Cerebellar cortex (tissue), 1 donor: ENCODE measurements around the gene KLF3.

Experiments used
- DNase-seq: peaks from one replicate; pipeline ENCODE4 v3.0.0-alpha.2; 2015; ENCODE audit warnings: low spot score

The KLF3 gene

GRCh38 chr4:38698176-38698575 lies 34.2 kb downstream of the KLF3 start:
- DNase-seq, result no peak

- no peak for DNase-seq
Observed at GRCh38 chr4:38699112-38699511, 35.1 kb downstream of the KLF3 start.

- DNase-seq, result no peak
Observed at GRCh38 chr4:38703635-38704034, 39.6 kb downstream of the KLF3 start.

DNA sequence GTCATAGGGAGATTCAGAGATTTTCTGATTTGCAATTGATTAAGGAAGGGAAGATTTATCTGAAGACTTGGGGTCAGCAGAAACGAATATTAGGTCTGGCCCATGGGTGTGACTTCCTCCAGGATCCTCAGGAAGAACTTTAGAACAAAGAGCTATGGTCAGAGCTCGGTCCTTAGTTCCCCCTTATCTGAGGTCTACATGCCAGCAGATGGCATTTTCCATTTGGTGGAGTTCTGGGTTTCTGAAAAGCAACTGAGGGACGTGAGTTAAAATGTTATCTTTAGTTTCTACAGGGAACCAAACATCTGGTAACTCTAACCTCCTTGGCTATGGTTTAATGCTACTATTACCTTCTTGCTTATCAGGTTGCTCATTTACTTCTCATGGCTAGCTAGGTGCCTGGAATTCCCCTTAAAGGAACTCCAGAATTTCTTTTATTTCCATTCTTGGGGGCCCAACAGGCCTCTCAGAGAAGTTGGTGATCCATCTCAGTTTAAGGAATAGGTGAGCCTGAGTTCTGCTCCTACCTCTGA lies 40.7 kb downstream of the KLF3 start:
- no peak for DNase-seq

GRCh38 chr4:38706301-38706700 lies 42.3 kb downstream of the KLF3 start:
- no peak for DNase-seq

GRCh38 chr4:38710053-38710452 lies 46.1 kb downstream of the KLF3 start:
- no peak for DNase-seq

- DNase-seq, result no peak
Observed at GRCh38 chr4:38711066-38711465, 47.1 kb downstream of the KLF3 start.

DNA sequence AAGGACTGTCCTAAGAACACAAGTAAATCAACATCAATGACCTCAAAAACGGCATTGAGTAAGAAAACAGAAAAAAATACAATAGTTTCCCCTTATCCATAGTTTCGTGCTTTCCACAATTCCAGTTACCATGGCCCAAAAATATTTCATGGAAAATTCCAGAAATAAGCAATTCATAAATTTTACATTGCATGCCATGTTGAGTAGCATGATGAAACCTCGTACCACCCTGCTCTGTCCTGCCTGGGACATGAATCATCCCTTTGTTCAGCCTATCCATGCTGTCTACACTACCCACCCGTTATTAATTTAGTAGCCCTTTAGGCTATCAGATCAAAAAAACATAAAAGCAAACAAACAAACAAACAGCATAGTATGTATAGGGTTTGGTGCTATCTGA lies 51.1 kb downstream of the KLF3 start:
- DNase-seq, result no peak

- DNase-seq, result no peak
Observed at GRCh38 chr4:38716256-38716655, 52.3 kb downstream of the KLF3 start.

- no peak for DNase-seq
Observed at GRCh38 chr4:38717604-38718003, 53.6 kb downstream of the KLF3 start.

DNA sequence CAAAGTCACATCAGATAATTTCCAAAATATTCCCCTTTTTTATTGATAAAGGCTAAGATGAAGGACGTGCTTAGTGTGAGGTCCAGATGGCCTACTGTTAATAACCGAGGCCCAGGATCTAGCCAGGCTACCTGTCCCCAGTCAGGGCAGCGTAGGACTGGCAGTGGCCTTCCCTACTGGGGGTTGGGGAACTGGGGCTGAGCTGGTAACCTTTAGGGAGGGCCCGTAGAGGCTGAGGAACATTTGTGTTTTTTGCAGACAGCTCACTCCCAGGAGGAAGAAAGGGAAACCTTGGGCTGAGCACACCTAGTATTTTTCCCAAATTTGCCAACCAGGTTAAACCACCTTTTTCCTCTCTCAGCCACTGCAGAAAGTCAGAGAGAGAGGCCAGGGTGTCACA lies 59.1 kb downstream of the KLF3 start:
- DNase-seq, result no peak

DNA sequence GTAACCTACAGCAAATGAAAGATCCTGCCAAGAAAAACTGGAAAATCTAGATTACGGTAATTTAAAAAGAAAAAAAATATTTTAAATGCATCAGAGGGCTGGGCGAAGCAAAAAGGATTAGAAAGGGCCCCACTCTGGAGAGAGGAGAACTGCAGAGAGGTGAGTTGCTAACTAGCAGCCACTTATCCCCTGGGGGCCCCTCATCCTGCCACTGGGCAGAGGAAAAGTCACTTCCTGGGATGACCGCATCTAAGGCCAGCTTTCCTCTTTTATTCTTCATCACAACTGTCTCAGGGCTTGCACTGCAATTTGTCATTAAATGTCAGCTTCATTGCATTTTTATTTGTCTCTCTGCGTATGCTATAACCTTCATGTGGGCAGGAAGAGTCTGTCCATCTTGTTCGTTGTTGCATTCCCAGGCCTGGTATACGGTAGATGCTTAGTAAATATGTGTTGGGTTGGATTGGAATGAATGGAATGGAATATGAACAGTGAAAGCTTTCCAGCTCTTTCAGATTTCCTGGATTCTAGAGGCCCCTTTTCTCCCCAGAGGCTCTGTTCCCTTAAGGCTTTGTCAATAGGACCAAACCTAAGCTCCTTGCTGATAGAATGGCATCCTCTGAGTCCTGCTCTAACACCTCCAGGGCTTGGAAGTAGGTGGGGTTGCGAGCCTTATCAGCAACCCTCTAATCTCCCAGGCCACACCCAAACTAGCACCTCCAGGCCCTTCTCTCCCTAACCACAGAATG lies 59.9 kb downstream of the KLF3 start:
- no peak for DNase-seq

GRCh38 chr4:38724475-38724808 lies 60.4 kb downstream of the KLF3 start:
- no peak for DNase-seq

- no peak for DNase-seq
Observed at GRCh38 chr4:38728631-38729141, 64.7 kb downstream of the KLF3 start.

DNA sequence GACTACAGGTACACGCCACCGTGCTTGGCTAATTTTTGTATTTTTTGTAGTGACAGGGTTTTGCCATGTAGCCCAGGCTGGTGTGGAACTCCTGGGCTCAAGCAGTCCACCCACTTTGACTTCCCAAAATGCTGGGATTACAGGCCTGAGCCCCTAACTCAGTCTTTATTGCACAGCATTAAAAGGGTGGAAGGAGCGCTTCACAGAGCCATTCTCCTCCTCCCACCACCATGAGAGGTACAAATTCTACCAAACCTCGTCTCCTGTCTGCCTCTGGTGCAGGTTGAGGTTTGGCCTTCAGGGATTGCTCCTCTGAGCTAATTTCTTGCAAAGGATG lies 66.5 kb downstream of the KLF3 start:
- no peak for DNase-seq

DNA sequence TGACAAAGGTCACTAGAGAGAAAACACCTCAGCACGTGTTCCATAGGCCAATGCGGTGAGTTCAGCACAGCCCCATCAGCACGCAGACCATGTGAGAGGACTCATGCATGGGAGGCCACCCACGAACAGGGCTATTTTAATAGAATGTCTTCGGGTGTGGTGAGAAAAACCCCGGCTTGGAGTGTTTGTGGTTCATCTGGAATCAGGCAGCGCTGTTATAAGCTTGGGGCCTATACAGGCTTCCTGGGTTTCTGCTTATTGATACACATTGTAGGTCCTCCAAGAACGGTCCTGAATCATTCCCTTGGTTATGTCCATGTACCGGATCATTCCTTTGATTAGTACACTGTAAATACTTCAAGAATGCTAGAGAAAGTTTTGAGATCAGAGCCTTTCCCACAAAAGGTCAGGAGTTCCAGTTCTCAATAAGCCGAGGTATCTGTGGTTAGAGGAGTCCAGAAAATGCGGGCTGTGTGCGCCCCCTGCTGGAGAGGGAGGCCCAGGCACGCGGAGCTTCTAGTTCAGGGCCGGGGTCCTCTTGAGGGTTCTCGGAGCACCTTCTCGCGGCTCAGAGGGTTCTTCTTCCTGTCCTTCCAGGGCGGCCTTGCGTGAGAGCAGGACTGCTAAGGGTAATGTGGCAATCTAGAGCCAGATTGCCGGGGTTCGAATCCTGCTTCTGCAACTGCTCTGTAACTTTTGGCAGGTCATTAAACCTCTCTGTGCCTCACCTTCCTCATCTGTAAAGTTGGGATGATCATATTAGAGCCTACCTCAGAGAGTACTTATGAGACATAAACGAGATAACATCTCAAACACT lies 67.0 kb downstream of the KLF3 start:
- peak; percentile 62 for DNase-seq

DNA sequence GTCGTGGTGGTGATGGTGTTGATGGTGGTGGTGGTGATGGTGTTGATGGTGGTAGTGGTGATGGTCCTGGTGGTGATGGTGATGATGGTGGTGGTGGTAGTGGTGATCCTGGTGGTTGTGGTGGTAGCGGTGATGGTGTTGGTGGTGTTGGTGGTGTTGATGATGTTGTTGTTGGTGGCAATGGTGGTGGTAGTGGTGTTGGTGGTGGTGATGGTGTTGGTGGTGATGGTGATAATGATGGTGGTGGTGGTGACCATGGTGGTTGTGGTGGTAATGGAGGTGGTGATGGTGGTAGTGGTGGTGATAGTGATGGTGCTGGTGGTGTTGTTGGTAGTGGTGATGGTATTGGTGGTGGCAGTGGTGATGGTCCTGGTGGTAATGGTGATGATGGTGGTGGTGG lies 69.7 kb downstream of the KLF3 start:
- DNase-seq, result no peak

DNA sequence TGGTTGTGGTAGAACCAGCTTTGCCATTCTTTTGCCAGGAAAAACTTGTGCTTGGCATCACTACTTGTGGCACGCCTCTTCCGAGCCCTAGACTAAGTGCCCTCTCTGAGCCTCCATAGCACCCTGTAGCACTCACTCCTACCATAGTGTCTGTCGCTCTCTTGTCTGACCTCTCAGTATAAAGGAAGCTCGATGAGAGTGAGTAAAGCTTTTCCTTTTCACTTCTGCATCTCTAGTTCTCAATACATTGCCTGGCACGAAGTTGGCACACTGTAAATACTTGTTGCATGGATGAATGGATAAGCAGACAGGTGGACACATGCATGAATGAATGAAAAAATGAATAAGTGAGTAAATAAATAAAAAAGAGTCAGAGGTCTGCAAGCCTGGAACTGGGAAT lies 70.4 kb downstream of the KLF3 start:
- DNase-seq, result no peak

- no peak for DNase-seq
Observed at GRCh38 chr4:38734911-38735310, 70.9 kb downstream of the KLF3 start.

GRCh38 chr4:38735870-38736269 lies 71.9 kb downstream of the KLF3 start:
- DNase-seq, result no peak

GRCh38 chr4:38738940-38739803 lies 75.2 kb downstream of the KLF3 start:
- no peak for DNase-seq

DNA sequence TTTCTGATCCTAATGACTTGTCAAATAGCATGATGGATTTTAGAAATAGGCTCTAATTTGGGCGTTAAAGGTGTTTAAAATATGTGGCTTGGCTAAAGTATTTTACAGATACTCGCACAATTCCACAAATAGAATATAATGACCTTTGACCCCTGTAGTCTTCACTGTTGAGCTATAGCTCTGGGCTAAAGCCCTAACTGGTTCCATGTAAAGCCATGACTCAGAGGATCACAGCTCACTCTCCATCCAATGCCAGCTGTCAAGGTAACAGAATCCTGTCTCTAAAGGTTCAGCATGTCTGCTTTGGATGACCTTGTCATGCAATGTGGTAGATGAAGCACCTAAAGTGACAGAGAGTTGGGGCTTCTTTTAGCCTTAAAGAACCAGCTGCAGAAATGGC lies 76.3 kb downstream of the KLF3 start:
- DNase-seq, result no peak
